Lower lobe of right lung (tissue), 2 donors: ENCODE measurements around the gene ANO7. TPM values are rescaled to one million over a fixed set of nuclear protein-coding genes. Genes with fewer than 3 reads are reported as not detected.
A peak's percentile ranks its signal among the peaks of the same experiment; 100 is the strongest.

ENCODE experiments used
- ATAC-seq, 2 donors: fragments of 200-7000 bp; cut with Tn5 transposase; one replicate each; pipeline ENCODE4 v1.9.1; 2020 to 2022; ENCODE audit warnings: mild to moderate bottlenecking in 2 of 2, moderate library complexity in 2 of 2
- DNase-seq: peaks from one replicate; pipeline ENCODE4 v3.0.0-alpha.2; 2020
- H3K27ac ChIP-seq: fragments of 200-600 bp; one replicate; pipeline ENCODE4 v1.8.0; 2022
- H3K27me3 ChIP-seq: fragments of 200-600 bp; one replicate; pipeline ENCODE4 v1.8.0; 2022; ENCODE audit warnings: low read depth
- H3K36me3 ChIP-seq: fragments of 200-600 bp; one replicate; pipeline ENCODE4 v1.8.0; 2022; ENCODE audit warnings: mild to moderate bottlenecking
- H3K4me1 ChIP-seq: fragments of 200-600 bp; one replicate; pipeline ENCODE4 v1.8.0; 2022
- H3K4me3 ChIP-seq: fragments of 200-600 bp; one replicate; pipeline ENCODE4 v1.8.0; 2022; ENCODE audit warnings: mild to moderate bottlenecking
- H3K9me3 ChIP-seq: fragments of 200-600 bp; one replicate; pipeline ENCODE4 v1.8.0; 2022
- CTCF ChIP-seq: fragments of 200-600 bp; IDR thresholded peaks from one replicate; pipeline ENCODE4 v1.8.0; 2022; ENCODE audit warnings: antibody characterized with exemption, mild to moderate bottlenecking
- intact Hi-C: fragments of 100-400 bp; cut with DNase I; formaldehyde crosslinking; loops from one replicate; pipeline ENCODE4 v1.11.0; 2022
- total RNA-seq: library from RNA; stranded (reverse); fragmentation: NEBNext Ultra II Directional; extraction: Animal tissue kit (Norgen Biotek cat#: 25700); gene quantifications from one replicate; pipeline ENCODE4 v1.2.1, GENCODE V29; 2021
- donor health status: DM: no; HTN: yes; CAD: no; lungs with severe emphysema.

Gene ANO7
- total RNA-seq, 1 donor from 2014 or later = 1.3 TPM

DNA sequence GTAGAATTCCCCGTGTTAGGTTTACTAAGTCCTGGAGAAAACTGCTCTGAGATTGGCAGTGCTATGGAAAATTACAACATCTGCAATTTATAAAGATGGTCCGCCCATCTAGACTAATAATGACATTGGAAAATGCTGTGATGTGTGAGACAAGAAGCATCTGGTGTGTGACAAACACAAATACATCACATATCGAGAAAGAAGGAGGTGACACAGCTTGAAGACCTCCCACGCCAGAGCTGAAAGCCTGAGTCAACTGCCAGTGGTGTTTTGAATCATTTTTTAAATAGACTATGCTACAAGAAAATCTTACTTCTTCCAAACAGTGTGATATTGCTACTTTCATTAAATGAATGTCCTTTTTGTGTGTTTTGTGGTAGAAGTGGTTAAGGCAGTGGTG, 8.6 kb upstream of the ANO7 start:
- Histone ChIP-seq H3K27me3 (no peaks in the 10 kb centered on the region), H3K4me3 (no peak overlapping the region), H3K4me1 (no peaks in the 10 kb centered on the region), H3K27ac (no peak overlapping the region), H3K36me3 (peaks cover 73% of the 10 kb centered on the region), H3K9me3 (no peaks in the 10 kb centered on the region)
- intact Hi-C loops = no loop called here
- DNase-seq = no peak
- ATAC-seq = peak in 1 of 2 donors; percentile 33
- TF ChIP-seq CTCF = no peak

- ATAC-seq (no peak), DNase-seq (no peak)
- H3K4me1 ChIP-seq = no peaks in the 10 kb centered on the region
- intact Hi-C loops = no loop called here
- H3K9me3 ChIP-seq = no peaks in the 10 kb centered on the region
- H3K27me3 ChIP-seq = no peaks in the 10 kb centered on the region
- H3K4me3 ChIP-seq = no peak overlapping the region
- H3K36me3 ChIP-seq = peaks cover 67% of the 10 kb centered on the region
- no peak overlapping the region for H3K27ac ChIP-seq
- no peak for TF ChIP-seq CTCF
Measured at GRCh38 chr2:241180495-241180894, 8.0 kb upstream of the ANO7 start.

DNA sequence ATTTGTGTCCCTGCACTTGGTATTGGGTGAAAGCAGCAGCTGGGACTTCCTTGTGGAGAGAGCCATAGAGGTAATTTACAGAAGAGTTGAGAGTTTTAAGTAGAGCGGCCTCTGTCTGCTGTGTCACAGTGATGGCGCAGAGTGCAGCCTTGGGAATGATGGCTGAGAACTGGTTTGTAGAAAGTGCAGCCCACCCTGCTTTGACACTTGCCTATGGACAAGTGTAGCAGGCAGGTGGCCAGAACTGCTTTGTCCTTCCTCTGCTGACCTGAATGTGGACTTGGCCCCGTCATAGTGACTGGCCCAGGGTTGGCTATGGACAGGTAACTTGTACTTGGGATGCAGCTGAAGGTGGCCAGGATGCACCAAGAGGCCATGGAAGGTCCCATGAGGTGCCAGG, 6.4 kb upstream of the ANO7 start:
- no peak for TF ChIP-seq CTCF
- no peak for DNase-seq
- intact Hi-C loops = no loop called here

GRCh38 chr2:241182531-241183133, 5.8 kb upstream of the ANO7 start:
- intact Hi-C loops = no loop called here
- H3K27ac ChIP-seq = no peak overlapping the region
- no peaks in the 10 kb centered on the region for H3K27me3 ChIP-seq
- no peak for DNase-seq
- no peaks in the 10 kb centered on the region for H3K4me1 ChIP-seq
- H3K4me3 ChIP-seq = no peak overlapping the region
- H3K36me3 ChIP-seq = peaks cover 53% of the 10 kb centered on the region
- ATAC-seq = no peak
- no peak for TF ChIP-seq CTCF
- H3K9me3 ChIP-seq = no peaks in the 10 kb centered on the region

More for the DNA sequence above, 6.4 kb upstream of the ANO7 start:
- no peak overlapping the region for H3K4me3 ChIP-seq
- no peaks in the 10 kb centered on the region for H3K9me3 ChIP-seq
- H3K4me1 ChIP-seq = no peaks in the 10 kb centered on the region
- H3K27ac ChIP-seq = no peak overlapping the region
- peaks cover 58% of the 10 kb centered on the region for H3K36me3 ChIP-seq
- ATAC-seq = no peak
- no peaks in the 10 kb centered on the region for H3K27me3 ChIP-seq

GRCh38 chr2:241183221-241183620, 5.3 kb upstream of the ANO7 start:
- Histone ChIP-seq H3K27ac (no peak overlapping the region), H3K4me3 (no peak overlapping the region), H3K36me3 (peaks cover 49% of the 10 kb centered on the region), H3K4me1 (no peaks in the 10 kb centered on the region), H3K27me3 (no peaks in the 10 kb centered on the region), H3K9me3 (no peaks in the 10 kb centered on the region)
- ATAC-seq = no peak
- no peak for DNase-seq
- TF ChIP-seq CTCF = no peak
- intact Hi-C loops = no loop called here

- Histone ChIP-seq H3K4me3 (no peak overlapping the region), H3K9me3 (no peaks in the 10 kb centered on the region), H3K36me3 (peaks cover 37% of the 10 kb centered on the region), H3K27ac (no peak overlapping the region), H3K4me1 (no peaks in the 10 kb centered on the region), H3K27me3 (no peaks in the 10 kb centered on the region)
- no peak for TF ChIP-seq CTCF
- ATAC-seq = no peak
- no peak for DNase-seq
- intact Hi-C loops = no loop called here
Measured at GRCh38 chr2:241184901-241185300, 3.6 kb upstream of the ANO7 start.
